ENCODE measurements around the gene DEFB127.
"Not testable (repeated sequence)": the region's sequence is repeated elsewhere in the genome, so short reads cannot be mapped to it uniquely, and the experiment has no call there.

DEFB127 gene, protein sequence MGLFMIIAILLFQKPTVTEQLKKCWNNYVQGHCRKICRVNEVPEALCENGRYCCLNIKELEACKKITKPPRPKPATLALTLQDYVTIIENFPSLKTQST

DNA sequence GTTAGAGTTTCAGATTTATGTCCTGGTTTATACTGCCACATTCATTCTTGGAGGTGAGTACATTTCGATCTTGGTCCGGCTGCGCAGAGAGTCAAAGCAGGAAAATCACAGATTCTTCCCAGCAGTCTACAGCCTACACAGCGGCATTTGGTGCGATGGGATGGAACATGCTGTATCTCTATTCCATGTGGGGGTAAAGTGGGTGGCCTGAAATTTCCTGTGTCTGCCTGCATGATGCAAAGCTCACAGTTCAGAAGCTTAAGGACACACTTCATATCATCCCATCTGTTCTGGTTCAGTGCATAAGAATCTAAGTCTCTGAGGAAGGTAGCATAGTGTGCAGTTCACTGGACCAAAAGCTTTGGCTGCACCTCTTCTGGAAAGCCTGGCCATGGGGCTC, at the start of gene DEFB127:
TSS of gene DEFB127 (plus strand) at position 301 of the 400 bp plus-strand sequence. CDS start at position 392, 91 bp downstream.
- DNase-seq (ENCODE audit: low read depth): no peak

DNA sequence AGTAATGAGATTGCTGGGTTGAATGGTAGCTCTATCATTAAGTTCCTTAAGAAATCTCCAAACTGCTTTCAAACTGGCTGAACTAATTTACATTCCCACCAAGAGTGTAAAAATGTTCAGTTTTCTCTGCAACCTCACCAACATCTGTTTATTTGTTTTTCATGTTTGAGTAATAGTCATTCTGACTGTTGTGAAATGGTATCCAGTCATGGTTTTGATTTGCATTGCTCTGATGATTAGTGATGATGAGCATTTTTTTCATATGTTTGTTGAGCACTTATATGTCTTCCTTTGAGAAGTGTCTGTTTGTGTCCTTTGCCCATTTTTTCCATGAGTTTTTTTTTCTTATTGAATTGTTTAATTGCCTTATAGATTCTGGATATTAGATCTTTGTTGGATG, 44.9 kb upstream of the DEFB127 start:
- no peak for DNase-seq (ENCODE audit: low read depth)

DNA sequence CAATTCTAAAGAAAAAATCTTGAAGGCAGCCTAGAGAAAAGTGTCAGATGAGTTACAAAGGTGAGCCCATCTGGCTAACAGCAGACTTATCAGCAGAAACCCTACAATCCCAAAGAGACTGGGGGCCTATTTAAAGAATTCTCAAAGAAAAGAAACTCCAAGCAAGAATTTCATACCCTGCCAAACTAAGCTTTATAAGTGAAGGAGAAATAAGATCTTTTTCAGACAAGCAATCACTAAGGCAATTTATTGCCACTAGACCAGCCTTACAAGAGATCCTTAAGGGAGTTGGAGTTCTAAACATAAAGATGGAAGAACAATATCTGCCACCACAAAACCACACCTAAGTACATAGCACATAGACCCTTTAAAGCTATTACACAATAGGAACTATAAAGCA, 39.7 kb upstream of the DEFB127 start:
- DNase-seq (ENCODE audit: low read depth): no peak

DNA sequence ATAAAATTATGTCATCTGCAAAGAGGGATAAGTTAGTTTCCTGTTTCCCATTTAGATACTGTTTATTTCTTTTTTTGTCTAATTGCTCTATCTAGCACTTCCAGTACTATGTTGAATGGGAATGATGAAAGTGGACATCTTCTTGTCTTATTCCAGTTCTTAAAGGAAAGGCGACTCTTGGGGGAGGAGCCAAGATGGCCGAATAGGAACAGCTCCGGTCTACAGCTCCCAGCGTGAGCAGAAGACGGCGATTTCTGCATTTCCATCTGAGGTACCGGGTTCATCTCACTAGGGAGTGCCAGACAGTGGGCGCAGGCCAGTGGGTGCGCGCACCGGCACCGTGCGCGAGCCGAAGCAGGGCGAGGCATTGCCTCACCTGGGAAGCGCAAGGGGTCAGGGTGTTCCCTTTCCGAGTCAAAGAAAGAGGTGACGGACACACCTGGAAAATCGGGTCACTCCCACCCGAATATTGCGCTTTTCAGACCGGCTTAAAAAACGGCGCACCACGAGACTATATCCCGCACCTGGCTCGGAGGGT, 27.4 kb upstream of the DEFB127 start:
- not testable (repeated sequence) for DNase-seq (ENCODE audit: low read depth)

DNA sequence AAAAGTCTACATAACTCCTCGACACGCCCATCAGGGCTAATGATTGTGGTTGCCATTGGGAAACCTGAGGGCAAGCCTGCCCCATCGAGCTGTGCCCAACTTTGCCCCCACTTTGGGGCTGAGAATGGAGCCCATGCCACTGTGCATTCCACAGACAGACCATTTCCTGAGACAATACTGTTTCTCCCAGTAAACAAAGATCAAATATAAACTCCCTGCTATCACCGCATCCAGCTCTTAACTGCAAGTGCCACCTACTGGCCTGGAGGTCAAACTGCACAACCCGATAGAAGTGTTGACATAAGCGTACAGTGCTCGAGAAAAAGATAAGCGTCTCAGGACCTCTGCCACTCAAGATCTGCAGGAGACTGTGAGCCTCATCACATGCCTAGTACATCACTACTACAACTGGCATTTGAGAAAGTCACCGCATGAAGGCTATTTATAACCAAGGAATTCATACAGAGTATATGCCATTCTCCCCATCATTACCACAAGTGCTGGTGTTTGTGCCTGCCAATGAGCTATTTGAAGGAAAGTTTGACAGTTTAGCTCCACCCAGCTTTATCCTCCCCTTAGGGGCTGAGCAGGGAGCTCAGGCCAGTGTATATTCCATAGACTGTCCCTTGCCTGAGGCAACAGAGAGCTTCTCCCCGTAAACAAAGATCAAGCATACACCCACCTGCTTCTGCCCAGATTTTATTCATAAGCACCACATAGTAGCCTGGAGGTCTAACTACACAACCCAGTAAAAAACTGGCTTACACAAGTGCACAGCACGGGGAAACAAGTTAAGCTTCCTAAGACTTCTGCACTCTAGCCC, 19.4 kb upstream of the DEFB127 start:
- no peak for DNase-seq (ENCODE audit: low read depth)

DNA sequence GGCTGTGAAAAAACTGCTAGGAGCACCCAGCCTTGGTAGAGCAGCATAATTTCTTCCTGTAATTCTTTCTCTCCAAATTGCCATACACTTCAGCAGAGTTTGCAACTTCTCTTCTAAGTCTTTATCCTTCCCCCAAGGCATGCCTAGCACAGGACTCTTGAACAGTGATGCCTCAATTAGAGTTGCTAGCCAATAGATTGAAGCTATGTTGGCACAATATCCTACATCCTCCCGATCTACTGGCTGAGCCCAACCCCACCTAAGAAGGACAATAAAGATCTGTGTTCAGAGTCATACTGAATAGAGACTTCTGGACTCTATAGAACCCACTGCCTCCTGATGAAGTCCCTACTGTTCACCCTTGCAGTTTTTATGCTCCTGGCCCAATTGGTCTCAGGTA, 15.0 kb upstream of the DEFB127 start, which contains the start of gene DEFB126:
TSS of gene DEFB126 (plus strand) at position 301 of the 400 bp plus-strand sequence. CDS start at position 340, 39 bp downstream.
- DNase-seq (ENCODE audit: low read depth): no peak

DNA sequence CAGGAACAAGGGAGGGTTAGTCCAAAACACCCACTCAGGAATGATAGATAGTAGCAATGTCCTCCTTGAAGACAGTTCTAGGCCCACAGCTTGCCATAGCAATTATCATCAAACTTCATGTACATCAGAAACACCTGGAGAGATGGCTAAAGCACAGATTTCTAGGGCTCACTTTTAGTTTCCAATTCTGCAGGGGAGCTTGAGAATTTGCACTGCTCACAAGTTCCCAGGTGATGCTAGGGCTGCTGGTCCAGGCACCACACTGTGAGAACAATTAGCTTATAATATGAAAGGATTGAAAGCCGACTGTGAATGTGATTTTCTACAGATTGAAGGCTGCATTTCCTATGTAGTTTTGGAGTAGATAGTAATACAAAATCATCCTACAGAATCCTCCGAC, 11.4 kb upstream of the DEFB127 start:
- DNase-seq (ENCODE audit: low read depth): no peak

DNA sequence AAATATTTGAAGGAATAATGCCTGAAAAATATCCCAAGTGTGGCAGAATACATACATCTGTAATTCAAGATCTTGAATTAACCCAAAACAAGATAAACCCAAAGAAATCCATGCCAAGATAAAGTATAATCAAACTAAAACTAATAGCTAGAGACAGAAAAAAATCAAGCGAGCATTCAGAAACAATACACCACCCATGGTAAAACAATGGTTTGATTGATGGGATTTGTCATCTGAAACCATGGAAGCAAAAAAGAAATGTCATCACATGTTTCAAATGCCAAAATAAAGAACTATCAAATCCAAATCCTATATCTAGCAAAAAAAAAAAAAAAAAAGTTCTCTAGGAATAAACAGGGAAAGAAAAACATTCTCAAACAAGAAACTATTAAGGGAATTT, 5.1 kb upstream of the DEFB127 start:
- DNase-seq (ENCODE audit: low read depth): no peak

DNA sequence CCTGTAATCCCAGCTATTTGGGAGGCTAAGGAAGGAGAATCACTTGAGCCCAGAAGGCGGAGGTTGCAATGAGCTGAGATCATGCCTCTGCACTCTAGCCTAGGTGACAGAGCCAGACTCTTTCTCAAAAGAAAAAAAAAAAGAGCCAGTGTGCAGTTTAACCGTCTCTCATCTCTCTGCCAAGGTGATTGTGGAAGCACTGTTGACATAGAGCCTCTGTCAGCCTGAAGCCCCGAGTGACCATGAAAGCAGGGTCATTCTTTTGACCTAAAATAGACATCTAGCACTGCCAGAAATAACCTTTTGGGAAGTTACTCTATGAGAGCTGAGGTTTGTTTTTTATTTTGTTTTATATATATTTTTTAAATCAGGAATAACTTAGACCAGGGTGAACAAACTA, 7.4 kb downstream of the DEFB127 start:
- DNase-seq (ENCODE audit: low read depth): no peak

DNA sequence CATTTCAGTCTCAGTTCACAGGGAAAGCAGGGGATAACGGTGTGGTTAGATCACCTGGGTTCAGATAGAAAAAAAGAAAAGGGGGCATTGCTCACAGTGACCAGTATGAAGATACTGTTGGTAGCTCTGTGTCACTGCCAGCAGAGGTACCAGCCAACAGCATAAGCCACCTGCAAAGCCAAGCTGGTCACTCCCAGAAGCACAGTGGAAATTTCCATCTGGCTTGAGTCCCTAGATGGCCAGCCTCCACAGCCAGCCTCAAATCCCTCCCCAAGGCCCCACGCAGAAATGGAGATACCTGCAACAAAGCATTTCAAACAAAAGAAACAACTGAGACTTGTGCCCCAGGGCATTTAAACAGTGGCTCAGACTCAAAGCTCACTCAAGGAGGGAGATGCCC, 11.6 kb downstream of the DEFB127 start:
- DNase-seq (ENCODE audit: low read depth): no peak

DNA sequence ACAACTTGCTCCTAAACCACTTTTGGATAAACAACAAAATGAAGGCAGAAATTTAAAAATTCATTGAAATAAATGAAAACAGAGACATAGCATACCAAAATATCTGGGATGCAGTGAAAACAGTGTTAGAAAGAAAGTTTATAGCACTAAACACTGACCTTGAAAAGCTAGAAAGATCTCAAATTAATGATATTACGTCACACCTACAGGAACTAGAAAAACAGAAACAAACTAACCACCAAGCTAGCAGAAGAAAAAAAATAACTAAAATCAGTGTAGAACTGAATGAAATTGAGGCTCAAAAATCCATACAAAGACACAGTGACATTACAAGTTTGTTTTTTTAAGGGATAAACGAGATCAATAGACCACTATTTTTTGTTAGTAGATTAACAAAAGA, 27.0 kb downstream of the DEFB127 start:
- no peak for DNase-seq (ENCODE audit: low read depth)

DNA sequence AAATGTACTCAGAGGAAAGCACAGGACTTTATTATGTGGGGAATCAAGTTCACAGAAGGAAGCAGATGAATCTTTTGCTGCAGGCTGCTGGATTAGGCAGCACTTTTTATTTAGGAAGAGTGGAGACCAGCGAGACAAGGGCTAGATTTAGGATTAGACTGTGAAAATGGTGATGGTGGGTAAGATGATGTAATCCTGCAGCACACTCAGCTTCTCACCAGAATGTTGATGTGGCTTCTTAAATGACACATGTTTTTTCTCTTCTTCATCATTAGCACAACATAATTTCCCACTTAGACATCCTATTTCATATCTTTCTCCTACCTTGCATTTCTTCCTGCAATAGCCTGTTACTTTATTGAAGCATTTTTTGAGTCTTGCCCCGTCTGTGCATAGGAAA, 30.5 kb downstream of the DEFB127 start:
- no peak for DNase-seq (ENCODE audit: low read depth)

DNA sequence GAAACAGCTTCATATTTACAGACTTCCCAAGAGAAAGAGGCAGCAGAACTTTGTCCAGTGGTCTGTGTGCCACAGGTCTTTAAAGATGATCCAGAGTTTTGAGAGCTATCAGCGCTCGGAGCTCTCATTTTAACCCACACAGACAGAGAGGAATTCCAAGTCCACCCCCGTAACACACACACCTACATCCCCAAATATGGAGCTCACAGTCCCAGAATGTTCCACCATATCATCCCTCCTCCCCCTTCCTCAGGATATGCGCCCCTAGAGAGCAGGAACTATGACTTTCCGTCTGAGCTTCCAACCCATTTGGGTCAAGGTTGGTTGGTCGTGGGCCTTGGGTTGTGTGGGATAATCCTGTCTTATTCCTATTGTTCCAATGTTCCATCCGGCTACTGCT, 32.4 kb downstream of the DEFB127 start, which contains the start of gene DEFB128:
TSS of gene DEFB128 (minus strand) at position 101 of the 400 bp plus-strand sequence. CDS start at position 13, 88 bp downstream.
- no peak for DNase-seq (ENCODE audit: low read depth)

DNA sequence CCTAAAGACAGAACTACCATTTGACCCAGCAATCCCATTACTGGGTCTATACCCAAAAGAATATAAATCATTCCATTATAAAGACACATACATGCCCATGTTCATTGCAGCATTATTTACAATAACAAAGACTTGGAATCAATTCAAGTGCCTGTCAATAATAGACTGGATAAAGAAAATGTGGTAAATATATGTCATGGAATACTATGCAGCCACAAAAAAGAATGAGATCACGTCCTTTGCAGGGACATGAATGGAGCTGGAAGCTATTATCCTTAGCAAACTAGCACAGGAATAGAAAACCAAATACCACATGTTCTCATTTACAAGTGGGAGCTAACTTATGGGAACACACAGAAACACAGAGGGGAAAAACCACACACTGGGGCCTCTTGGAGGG, 41.0 kb downstream of the DEFB127 start:
- no peak for DNase-seq (ENCODE audit: low read depth)

DNA sequence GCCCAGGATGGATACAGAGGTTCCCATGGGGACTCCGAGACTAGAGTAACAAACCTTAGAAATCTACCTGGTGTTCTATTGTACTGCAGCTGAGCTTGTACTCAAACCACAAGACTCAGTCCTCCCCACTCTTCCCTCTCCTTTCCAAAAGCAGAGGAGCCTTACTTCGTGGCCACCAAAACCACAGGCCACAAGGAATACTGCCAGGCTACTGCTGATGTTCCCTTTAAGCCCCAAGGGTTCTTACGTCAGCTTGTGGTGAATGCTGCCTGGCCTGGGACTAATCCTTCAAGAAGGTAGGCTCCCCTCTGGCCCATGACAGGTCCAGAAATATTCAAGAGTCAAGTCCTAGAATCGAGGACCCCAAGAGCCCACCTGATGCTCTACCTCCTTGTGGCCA, 42.7 kb downstream of the DEFB127 start:
- no peak for DNase-seq (ENCODE audit: low read depth)

DNA sequence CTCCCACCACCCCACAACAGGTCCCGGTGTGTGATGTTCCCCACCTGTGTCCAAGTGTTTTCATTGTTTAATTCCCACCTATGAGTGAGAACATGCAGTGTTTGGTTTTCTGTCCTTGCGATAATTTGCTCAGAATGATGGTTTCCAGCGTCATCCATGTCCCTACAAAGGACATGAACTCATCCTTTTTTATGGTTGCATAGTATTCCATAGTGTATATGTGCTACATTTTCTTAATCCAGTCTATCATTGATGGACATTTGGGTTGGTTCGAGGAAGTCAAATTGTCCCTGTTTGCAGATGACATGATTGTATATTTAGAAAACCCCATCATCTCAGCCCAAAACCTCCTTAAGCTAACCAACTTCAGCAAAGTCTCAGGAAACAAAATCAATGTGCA, 46.4 kb downstream of the DEFB127 start:
- not testable (repeated sequence) for DNase-seq (ENCODE audit: low read depth)

Measured in stimulated activated CD8-positive, alpha-beta memory T cell treated with anti-CD3 and anti-CD28 coated beads, Interleukin-7, amount 100 ng/mL, for 24 hours (primary cell).